ENCODE results near the gene RFC3.

DNA sequence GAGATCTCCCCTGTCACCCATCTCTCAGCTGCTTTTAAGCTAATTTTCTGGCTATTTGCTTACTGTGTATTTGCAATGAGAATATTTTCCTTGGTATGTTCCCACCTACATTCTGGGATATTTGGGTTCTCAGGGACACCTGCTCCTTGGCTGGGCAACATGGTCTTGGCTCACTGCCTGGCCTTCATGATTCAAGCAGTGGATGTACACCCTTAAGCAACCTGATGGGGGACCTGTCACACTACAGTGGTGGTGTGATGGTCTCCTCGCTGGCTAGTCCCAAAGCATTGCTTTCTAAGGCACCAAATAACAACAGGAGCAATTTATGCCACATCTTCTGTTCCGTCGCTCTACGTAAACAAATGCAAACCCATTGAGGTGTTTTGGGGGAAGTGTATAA is 35.3 kb upstream of the RFC3 start:
- TF ChIP-seq CTCF (IDR thresholded peaks at IDR 0.05), result no peak
- TF ChIP-seq POLR2A (IDR thresholded peaks at IDR 0.05), result no peak
